ENCODE data around the gene RGS17. TPM values are rescaled to one million over a fixed set of nuclear protein-coding genes. Genes with fewer than 3 reads are reported as not detected.

RGS17 gene
- total RNA-seq, 1 experiment from 2014 or later = 3.2 TPM

DNA sequence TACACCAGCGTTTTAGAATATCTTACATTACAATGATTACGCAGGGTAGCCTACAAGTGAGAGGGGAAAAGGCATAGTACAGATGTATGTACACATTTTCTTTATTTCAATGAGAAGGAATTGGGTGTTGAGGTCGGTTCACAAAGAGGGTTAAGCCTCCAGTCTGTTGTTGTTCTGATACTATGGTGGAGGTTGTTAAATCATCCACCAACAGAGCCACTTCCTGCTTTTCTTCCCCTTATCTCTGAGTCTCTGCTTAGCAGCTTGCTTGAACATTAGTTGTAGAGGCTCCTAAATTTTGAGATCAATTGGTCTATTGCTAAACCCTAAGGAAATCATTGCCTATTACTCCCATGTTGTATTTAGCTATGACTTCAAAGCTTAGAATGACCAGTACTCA lies 7.3 kb downstream of the RGS17 start:
- TF ChIP-seq, protein P1, sequence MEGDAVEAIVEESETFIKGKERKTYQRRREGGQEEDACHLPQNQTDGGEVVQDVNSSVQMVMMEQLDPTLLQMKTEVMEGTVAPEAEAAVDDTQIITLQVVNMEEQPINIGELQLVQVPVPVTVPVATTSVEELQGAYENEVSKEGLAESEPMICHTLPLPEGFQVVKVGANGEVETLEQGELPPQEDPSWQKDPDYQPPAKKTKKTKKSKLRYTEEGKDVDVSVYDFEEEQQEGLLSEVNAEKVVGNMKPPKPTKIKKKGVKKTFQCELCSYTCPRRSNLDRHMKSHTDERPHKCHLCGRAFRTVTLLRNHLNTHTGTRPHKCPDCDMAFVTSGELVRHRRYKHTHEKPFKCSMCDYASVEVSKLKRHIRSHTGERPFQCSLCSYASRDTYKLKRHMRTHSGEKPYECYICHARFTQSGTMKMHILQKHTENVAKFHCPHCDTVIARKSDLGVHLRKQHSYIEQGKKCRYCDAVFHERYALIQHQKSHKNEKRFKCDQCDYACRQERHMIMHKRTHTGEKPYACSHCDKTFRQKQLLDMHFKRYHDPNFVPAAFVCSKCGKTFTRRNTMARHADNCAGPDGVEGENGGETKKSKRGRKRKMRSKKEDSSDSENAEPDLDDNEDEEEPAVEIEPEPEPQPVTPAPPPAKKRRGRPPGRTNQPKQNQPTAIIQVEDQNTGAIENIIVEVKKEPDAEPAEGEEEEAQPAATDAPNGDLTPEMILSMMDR (conservative IDR thresholded peaks at IDR 0.05) = no peak
- H3K23me2 ChIP-seq (ENCODE audit: insufficient read length, low read depth, low read length, poor library complexity, severe bottlenecking) = no peaks in the 10 kb centered on the region
- no peak overlapping the region for H2BK12ac ChIP-seq (ENCODE audit: insufficient read length, low read depth, low read length)
- no peaks in the 10 kb centered on the region for H4K20me1 ChIP-seq (ENCODE audit: control insufficient read depth, insufficient read depth, insufficient read length)
- no peak for DNase-seq
- no peaks in the 10 kb centered on the region for H3K27me3 ChIP-seq (ENCODE audit: insufficient read depth, low read length)
- H3T11ph ChIP-seq (ENCODE audit: low read length) = no peak overlapping the region
- no peaks in the 10 kb centered on the region for H3K79me2 ChIP-seq (ENCODE audit: insufficient read depth, low read length)
- no peak overlapping the region for H3K56ac ChIP-seq (ENCODE audit: insufficient read length, low read depth, low read length)
- no peak overlapping the region for H3K23ac ChIP-seq (ENCODE audit: insufficient read length, low read depth, low read length)
- no peak overlapping the region for H3K27ac ChIP-seq (ENCODE audit: insufficient read length, low read depth, low read length)
- H3K4me1 ChIP-seq (ENCODE audit: insufficient read depth, low read length) = no peaks in the 10 kb centered on the region; the same call in 1 of the 2 replicates
- H4K91ac ChIP-seq (ENCODE audit: insufficient read length, low read depth, low read length) = no peak overlapping the region
- H3K27me3 Mint-ChIP-seq (ENCODE audit: low read depth) = peaks cover 8% of the 10 kb centered on the region
- H4K5ac ChIP-seq (ENCODE audit: insufficient read length, low read depth, low read length) = no peak overlapping the region
- no peak overlapping the region for H2AK5ac ChIP-seq (ENCODE audit: insufficient read length, low read length)
- H3K4me1 Mint-ChIP-seq = peaks cover 3 to 7% of the 10 kb centered on the region in 2 experiments; a peak in 3 of 4 replicates
- H3K36me3 Mint-ChIP-seq (ENCODE audit: insufficient read depth in 1 of 3, low read depth in 3 of 3) = no peaks in the 10 kb centered on the region
- no peaks in the 10 kb centered on the region for H3K9me3 Mint-ChIP-seq
- H3K18ac ChIP-seq (ENCODE audit: insufficient read length, low read depth, low read length) = no peak overlapping the region
- no peak overlapping the region for H3K4me3 Mint-ChIP-seq
- H4K8ac ChIP-seq (replicated peaks; ENCODE audit: insufficient read length, low read depth, low read length) = no peak overlapping the region
- peak overlapping the region in 1 of 3 experiments; percentile 24; a peak in 1 of 7 replicates for H3K27ac Mint-ChIP-seq
- no peak overlapping the region for H2BK120ac ChIP-seq (ENCODE audit: low read depth, low read length, poor library complexity, severe bottlenecking)
- H3K9ac ChIP-seq (ENCODE audit: extremely low read depth, insufficient read length, low read length) = no peak overlapping the region
- no peak overlapping the region for H2BK15ac ChIP-seq (ENCODE audit: low read depth, low read length)
- no peak overlapping the region for H2AFZ ChIP-seq (ENCODE audit: low read length)
- no peak overlapping the region for H2BK5ac ChIP-seq (ENCODE audit: insufficient read length, low read length)
- no peaks in the 10 kb centered on the region for H3K79me1 ChIP-seq (ENCODE audit: insufficient read depth, low read depth, low read length, poor library complexity, severe bottlenecking)
- no peaks in the 10 kb centered on the region for H3K9me3 ChIP-seq (ENCODE audit: control insufficient read depth, low read depth, low read length)
- H3K4me2 ChIP-seq (ENCODE audit: insufficient read depth, insufficient read length, low read length) = no peak overlapping the region
- WGBS (ENCODE audit: extremely low coverage, insufficient read length, low lambda C conversion rate) = no CpG with 5 or more reads among the region's 3 CpGs
- no peak overlapping the region for H2BK20ac ChIP-seq (ENCODE audit: low read depth, low read length, poor library complexity, severe bottlenecking)
- H3K4ac ChIP-seq (ENCODE audit: low read depth, low read length) = no peak overlapping the region
- H3K14ac ChIP-seq (ENCODE audit: insufficient read depth, low read length) = no peak overlapping the region
